ENCODE results near the gene SLC22A1. TPM values are rescaled to one million over a fixed set of nuclear protein-coding genes. Genes with fewer than 3 reads are reported as not detected.
A peak's percentile ranks its signal among the peaks of the same experiment; 100 is the strongest.

Gene SLC22A1
- total RNA-seq, 2 donors from 2014 or later = 0.26 to 0.33 TPM

DNA sequence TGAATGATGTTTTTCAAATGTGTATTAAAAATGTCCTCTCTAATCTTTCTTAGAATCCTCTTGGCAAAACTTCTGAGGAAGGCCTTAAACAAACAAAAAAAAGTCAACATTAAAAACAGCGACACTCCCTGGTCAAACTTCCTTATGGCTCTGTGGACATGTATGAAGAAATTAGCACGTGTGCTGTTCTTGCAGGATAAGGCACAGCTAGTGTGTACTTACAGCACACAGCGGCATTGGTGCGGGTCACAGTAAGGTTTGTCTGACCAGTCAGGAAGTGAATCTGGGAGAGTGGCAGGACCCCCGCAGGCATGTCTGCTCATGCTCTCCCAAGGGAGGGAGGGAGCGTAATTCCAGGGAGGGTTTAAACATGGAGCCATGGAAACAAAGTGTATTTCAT, 38.8 kb downstream of the SLC22A1 start:
- Histone ChIP-seq H3K36me3 (replicated peaks in 1 of 2; ENCODE audit: insufficient read depth in 1 of 2, low read depth in 2 of 2) (no peaks in the 10 kb centered on the region), H3K4me1 (peaks cover 19% of the 10 kb centered on the region), H3K9me3 (no peaks in the 10 kb centered on the region), H3K27ac (no peak overlapping the region), H3K27me3 (no peaks in the 10 kb centered on the region), H3K4me3 (no peak overlapping the region)
- TF ChIP-seq, protein P1, sequence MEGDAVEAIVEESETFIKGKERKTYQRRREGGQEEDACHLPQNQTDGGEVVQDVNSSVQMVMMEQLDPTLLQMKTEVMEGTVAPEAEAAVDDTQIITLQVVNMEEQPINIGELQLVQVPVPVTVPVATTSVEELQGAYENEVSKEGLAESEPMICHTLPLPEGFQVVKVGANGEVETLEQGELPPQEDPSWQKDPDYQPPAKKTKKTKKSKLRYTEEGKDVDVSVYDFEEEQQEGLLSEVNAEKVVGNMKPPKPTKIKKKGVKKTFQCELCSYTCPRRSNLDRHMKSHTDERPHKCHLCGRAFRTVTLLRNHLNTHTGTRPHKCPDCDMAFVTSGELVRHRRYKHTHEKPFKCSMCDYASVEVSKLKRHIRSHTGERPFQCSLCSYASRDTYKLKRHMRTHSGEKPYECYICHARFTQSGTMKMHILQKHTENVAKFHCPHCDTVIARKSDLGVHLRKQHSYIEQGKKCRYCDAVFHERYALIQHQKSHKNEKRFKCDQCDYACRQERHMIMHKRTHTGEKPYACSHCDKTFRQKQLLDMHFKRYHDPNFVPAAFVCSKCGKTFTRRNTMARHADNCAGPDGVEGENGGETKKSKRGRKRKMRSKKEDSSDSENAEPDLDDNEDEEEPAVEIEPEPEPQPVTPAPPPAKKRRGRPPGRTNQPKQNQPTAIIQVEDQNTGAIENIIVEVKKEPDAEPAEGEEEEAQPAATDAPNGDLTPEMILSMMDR (IDR thresholded peaks at IDR 0.05) = peak in 5 of 7 experiments; percentile 8 to 53 (median 43)
- no peak for TF ChIP-seq POLR2A (IDR thresholded peaks at IDR 0.05)
- intact Hi-C loops (cut with DNase I) = no loop called here
- DNase-seq (peak in 3 of 4 donors; percentile 43 to 64 (median 50)), ATAC-seq (peak; percentile 55)
- 30 to 37% methylated on average over 6 of the region's 6 CpGs for WGBS, 2 donors

DNA sequence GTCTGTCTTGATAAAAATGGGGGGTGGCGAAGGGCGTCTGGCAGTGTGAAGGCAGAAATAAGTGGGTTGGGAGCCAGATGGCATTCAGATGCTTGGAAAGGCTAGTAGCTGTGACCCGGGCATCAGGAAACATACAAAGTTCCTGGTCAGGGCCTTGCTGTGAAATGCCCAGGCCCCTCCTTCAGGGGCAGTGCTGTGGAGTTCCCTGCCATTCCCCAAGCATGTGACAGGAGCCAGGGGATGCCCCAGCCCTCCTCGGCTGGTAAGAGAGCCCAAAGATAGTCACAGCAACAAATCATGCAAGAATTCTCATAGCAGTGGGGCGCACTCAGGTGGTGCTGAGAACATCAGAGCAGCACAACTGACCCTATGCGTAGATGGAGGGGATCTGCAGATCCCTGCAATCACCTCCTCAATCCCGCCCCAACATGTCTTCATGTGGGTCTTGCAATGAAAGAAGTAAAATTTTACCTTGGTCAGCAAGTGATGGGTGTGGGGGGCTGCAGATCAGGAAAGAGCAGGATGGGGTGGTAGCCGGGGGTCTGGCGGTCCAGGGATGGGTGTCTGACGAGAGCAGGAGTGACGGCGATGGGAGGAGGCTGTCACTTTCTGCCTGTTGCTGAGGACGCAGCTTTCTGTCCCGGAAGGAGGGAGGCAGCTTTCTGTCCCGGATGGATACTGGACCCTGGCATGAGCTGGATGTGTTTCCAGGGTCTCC, 39.5 kb downstream of the SLC22A1 start:
- no peak for ATAC-seq
- TF ChIP-seq, protein P1 (IDR thresholded peaks at IDR 0.05) = no peak
- TF ChIP-seq POLR2A (IDR thresholded peaks at IDR 0.05) = no peak
- WGBS, 2 donors = 84 to 94% methylated on average over 13 to 15 of the region's 15 CpGs
- DNase-seq = no peak
- Histone ChIP-seq H3K36me3 (replicated peaks in 1 of 2; ENCODE audit: insufficient read depth in 1 of 2, low read depth in 2 of 2) (no peaks in the 10 kb centered on the region), H3K4me1 (peaks cover 19% of the 10 kb centered on the region), H3K9me3 (no peaks in the 10 kb centered on the region), H3K27me3 (no peaks in the 10 kb centered on the region), H3K27ac (no peak overlapping the region), H3K4me3 (no peak overlapping the region)
- intact Hi-C loops (cut with DNase I) = no loop called here

DNA sequence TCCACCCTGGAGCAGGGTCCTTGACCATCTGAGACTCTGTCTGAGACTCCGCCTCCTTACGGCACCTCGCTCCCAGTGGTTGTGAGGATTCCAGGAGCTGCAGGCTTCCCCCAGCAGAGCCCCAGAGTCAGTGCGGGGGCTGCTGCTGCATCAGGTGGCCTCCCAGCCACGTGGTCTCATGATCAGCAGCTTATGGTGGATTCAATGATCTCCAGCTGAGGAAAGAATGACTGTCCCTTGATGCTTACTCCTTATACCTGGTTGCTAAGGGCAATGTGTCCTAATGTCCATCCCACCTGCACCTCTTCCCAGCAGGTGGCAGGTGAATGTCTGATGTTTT, 40.0 kb downstream of the SLC22A1 start:
- DNase-seq = no peak
- no peak overlapping the region for H3K27ac ChIP-seq
- H3K9me3 ChIP-seq = no peaks in the 10 kb centered on the region
- no peak for ATAC-seq
- H3K36me3 ChIP-seq (replicated peaks in 1 of 2; ENCODE audit: insufficient read depth in 1 of 2, low read depth in 2 of 2) = no peaks in the 10 kb centered on the region
- TF ChIP-seq, protein P1 (IDR thresholded peaks at IDR 0.05) = no peak
- TF ChIP-seq POLR2A (IDR thresholded peaks at IDR 0.05) = no peak
- no peaks in the 10 kb centered on the region for H3K27me3 ChIP-seq
- H3K4me3 ChIP-seq = no peak overlapping the region
- H3K4me1 ChIP-seq = peaks cover 19% of the 10 kb centered on the region
- intact Hi-C loops (cut with DNase I) = no loop called here
- WGBS, 2 donors = 86 to 92% methylated on average over 2 to 5 of the region's 5 CpGs

DNA sequence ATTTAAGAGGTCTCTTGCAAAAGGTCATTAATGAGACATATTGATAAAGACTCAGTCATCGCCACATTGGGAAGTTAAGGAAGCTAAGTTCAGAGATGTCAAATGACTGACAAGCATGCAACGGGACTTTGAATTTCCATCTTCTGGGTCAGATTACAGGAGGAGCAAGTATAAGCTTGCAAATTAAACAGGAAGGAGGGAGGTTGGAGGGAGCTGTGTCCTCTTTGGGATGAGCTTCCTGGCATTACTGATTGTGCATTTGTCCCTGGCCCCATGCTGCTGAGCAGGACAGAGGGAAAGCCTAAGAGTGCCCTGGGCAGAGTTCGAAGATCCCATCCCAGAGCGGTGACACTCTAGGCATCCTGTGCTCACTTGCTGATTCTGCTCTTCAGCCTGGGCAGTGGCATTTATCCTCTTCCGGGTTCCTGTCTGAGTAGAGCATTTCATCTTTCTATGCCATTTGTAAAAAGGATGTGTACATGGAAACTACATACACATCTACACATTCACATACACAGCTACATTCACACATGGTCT, 40.5 kb downstream of the SLC22A1 start:
- ATAC-seq (no peak), DNase-seq (no peak)
- intact Hi-C loops (cut with DNase I) = no loop called here
- Histone ChIP-seq H3K4me3 (no peak overlapping the region), H3K27ac (no peak overlapping the region), H3K27me3 (no peaks in the 10 kb centered on the region), H3K9me3 (no peaks in the 10 kb centered on the region), H3K4me1 (peaks cover 19% of the 10 kb centered on the region), H3K36me3 (replicated peaks in 1 of 2; ENCODE audit: insufficient read depth in 1 of 2, low read depth in 2 of 2) (no peaks in the 10 kb centered on the region)
- 82 to 83% methylated on average over 5 of the region's 5 CpGs for WGBS, 2 donors
- TF ChIP-seq POLR2A (IDR thresholded peaks at IDR 0.05) = no peak
- TF ChIP-seq, protein P1 (IDR thresholded peaks at IDR 0.05) = no peak

DNA sequence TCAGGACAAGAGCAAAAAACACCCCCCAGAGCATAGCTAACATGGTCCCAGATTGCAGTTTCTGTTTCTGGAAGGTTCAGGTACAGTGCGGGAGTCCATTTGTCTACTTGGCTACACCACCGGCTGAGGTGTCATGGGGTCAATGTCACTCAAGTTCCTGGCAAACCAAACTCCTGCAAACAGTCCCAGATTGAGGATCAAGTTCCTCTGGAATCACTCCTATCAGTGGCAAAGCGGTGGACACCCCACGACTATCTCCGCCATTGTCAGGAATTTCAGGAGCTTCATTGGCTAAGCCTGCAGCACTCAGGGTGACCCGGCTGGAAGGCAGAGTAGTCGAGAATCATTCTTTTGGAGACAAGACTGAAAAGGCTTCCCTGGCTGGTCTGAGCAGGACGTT, 41.8 kb downstream of the SLC22A1 start:
- Histone ChIP-seq H3K27ac (no peak overlapping the region), H3K9me3 (no peaks in the 10 kb centered on the region), H3K4me1 (peaks cover 19% of the 10 kb centered on the region), H3K4me3 (no peak overlapping the region), H3K36me3 (replicated peaks in 1 of 2; ENCODE audit: insufficient read depth in 1 of 2, low read depth in 2 of 2) (no peaks in the 10 kb centered on the region), H3K27me3 (no peaks in the 10 kb centered on the region)
- 20 to 36% methylated on average over 4 to 7 of the region's 8 CpGs for whole genome bisulfite sequencing, 2 donors
- intact Hi-C loops (cut with DNase I) = no loop called here
- DNase-seq (no peak), ATAC-seq (no peak)
- TF ChIP-seq, protein P1 (IDR thresholded peaks at IDR 0.05) = no peak
- TF ChIP-seq POLR2A (IDR thresholded peaks at IDR 0.05) = no peak
